ENCODE measurements around the gene CFAP74.

CFAP74 gene

GRCh38 chr1:1997576-1997975 is 6.0 kb downstream of the CFAP74 start:
- Histone ChIP-seq H2BK15ac (replicated peaks; ENCODE audit: low read depth) (no peak overlapping the region), H3K79me1 (ENCODE audit: low read length) (no peaks in the 10 kb centered on the region)
- WGBS (ENCODE audit: extremely low coverage, insufficient coverage, low lambda C conversion rate), result no CpG with 5 or more reads among the region's 6 CpGs

DNA sequence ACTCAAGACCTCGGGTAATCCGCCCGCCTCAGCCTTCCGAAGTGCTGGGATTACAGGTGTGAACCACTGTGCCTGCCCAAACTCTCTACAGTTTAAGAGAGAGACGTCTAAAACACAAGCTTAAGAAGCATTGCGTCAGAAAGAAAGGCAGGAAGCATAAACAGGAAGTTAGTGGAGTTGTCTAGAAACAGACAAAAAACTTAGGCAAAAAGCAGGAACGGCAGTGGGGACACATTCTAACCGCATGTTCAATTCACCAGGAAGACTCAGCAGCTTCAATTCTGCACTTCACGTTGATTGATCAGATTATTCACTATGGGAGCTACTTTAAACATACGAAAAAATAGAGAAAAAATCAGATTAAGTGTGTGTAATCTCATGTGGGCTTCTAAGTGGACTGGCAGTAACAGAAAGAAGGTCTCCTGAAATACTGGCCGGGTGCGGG is 7.4 kb downstream of the CFAP74 start:
- no peak overlapping the region for H2AK5ac ChIP-seq (ENCODE audit: low read length)

More at GRCh38 chr1:1997576-1997975, 6.0 kb downstream of the CFAP74 start:
- H4K8ac ChIP-seq (ENCODE audit: low read depth, low read length), result no peak overlapping the region
- no peaks in the 10 kb centered on the region for H3K27me3 ChIP-seq (ENCODE audit: insufficient read depth, low read length, poor library complexity)
- H3K4me1 ChIP-seq (ENCODE audit: control insufficient read depth, low read depth, low read length), result no peaks in the 10 kb centered on the region
- no peak overlapping the region for H4K5ac ChIP-seq (ENCODE audit: low read length)
- no peak overlapping the region for H3K56ac ChIP-seq (ENCODE audit: low read length)
- no peak overlapping the region for H2BK5ac ChIP-seq (ENCODE audit: low read length)
- no peaks in the 10 kb centered on the region for H3K79me2 ChIP-seq (ENCODE audit: control insufficient read depth, insufficient read depth, low read length)
- H3K9ac ChIP-seq (ENCODE audit: low read length), result no peak overlapping the region
- H3K18ac ChIP-seq (ENCODE audit: low read length), result no peak overlapping the region
- H3K27ac ChIP-seq (ENCODE audit: low read depth, low read length), result no peak overlapping the region
- H3K4me2 ChIP-seq (ENCODE audit: low read length), result no peak overlapping the region
- no peak overlapping the region for H3K4me3 ChIP-seq (ENCODE audit: low read length)
- no peak overlapping the region for H3K4ac ChIP-seq (ENCODE audit: low read depth, low read length)
- no peaks in the 10 kb centered on the region for H3K36me3 ChIP-seq (ENCODE audit: control insufficient read depth, insufficient read depth, low read length)
- H2BK120ac ChIP-seq (ENCODE audit: low read depth, low read length), result no peak overlapping the region
- H2AK5ac ChIP-seq (ENCODE audit: low read length), result no peak overlapping the region
- DNase-seq, result no peak
- H3K23ac ChIP-seq (ENCODE audit: low read length), result no peak overlapping the region

GRCh38 chr1:1994536-1994935 is 9.1 kb downstream of the CFAP74 start:
- H3K27me3 ChIP-seq (ENCODE audit: insufficient read depth, low read length, poor library complexity), result no peaks in the 10 kb centered on the region
- no peak overlapping the region for H4K8ac ChIP-seq (ENCODE audit: low read depth, low read length)
- H3K23ac ChIP-seq (ENCODE audit: low read length), result peak overlapping the region; percentile 29
- no peak overlapping the region for H3K56ac ChIP-seq (ENCODE audit: low read length)
- no peaks in the 10 kb centered on the region for H3K4me1 ChIP-seq (ENCODE audit: control insufficient read depth, low read depth, low read length)
- H4K5ac ChIP-seq (ENCODE audit: low read length), result no peak overlapping the region
- no peaks in the 10 kb centered on the region for H3K79me2 ChIP-seq (ENCODE audit: control insufficient read depth, insufficient read depth, low read length)
- no peak overlapping the region for H3K4me2 ChIP-seq (ENCODE audit: low read length)
- no peak overlapping the region for H2BK15ac ChIP-seq (replicated peaks; ENCODE audit: low read depth)
- no peak overlapping the region for H3K4me3 ChIP-seq (ENCODE audit: low read length)
- H3K4ac ChIP-seq (ENCODE audit: low read depth, low read length), result no peak overlapping the region
- no peak for DNase-seq
- no peak overlapping the region for H3K18ac ChIP-seq (ENCODE audit: low read length)
- no peaks in the 10 kb centered on the region for H3K79me1 ChIP-seq (ENCODE audit: low read length)
- no peak overlapping the region for H2AK5ac ChIP-seq (ENCODE audit: low read length)
- no peak overlapping the region for H3K27ac ChIP-seq (ENCODE audit: low read depth, low read length)
- H2BK5ac ChIP-seq (ENCODE audit: low read length), result no peak overlapping the region
- H3K9ac ChIP-seq (ENCODE audit: low read length), result no peak overlapping the region
- H3K36me3 ChIP-seq (ENCODE audit: control insufficient read depth, insufficient read depth, low read length), result no peaks in the 10 kb centered on the region
- no CpG with 5 or more reads among the region's 8 CpGs for WGBS (ENCODE audit: extremely low coverage, insufficient coverage, low lambda C conversion rate)
- no peak overlapping the region for H2BK120ac ChIP-seq (ENCODE audit: low read depth, low read length)

More for the DNA sequence above, 7.4 kb downstream of the CFAP74 start:
- H3K79me1 ChIP-seq (ENCODE audit: low read length), result no peaks in the 10 kb centered on the region
- no peak overlapping the region for H3K4me3 ChIP-seq (ENCODE audit: low read length)
- no peak overlapping the region for H3K4me2 ChIP-seq (ENCODE audit: low read length)
- H3K36me3 ChIP-seq (ENCODE audit: control insufficient read depth, insufficient read depth, low read length), result no peaks in the 10 kb centered on the region
- H3K9ac ChIP-seq (ENCODE audit: low read length), result no peak overlapping the region
- H3K27ac ChIP-seq (ENCODE audit: low read depth, low read length), result no peak overlapping the region
- H3K4me1 ChIP-seq (ENCODE audit: control insufficient read depth, low read depth, low read length), result no peaks in the 10 kb centered on the region
- no peak overlapping the region for H3K18ac ChIP-seq (ENCODE audit: low read length)
- no peak overlapping the region for H4K5ac ChIP-seq (ENCODE audit: low read length)
- H2BK120ac ChIP-seq (ENCODE audit: low read depth, low read length), result no peak overlapping the region
- no peak overlapping the region for H3K4ac ChIP-seq (ENCODE audit: low read depth, low read length)
- DNase-seq, result no peak
- H3K56ac ChIP-seq (ENCODE audit: low read length), result no peak overlapping the region
- H2BK15ac ChIP-seq (replicated peaks; ENCODE audit: low read depth), result no peak overlapping the region
- no peaks in the 10 kb centered on the region for H3K27me3 ChIP-seq (ENCODE audit: insufficient read depth, low read length, poor library complexity)
- H2BK5ac ChIP-seq (ENCODE audit: low read length), result no peak overlapping the region
- no CpG with 5 or more reads among the region's 12 CpGs for WGBS (ENCODE audit: extremely low coverage, insufficient coverage, low lambda C conversion rate)
- no peak overlapping the region for H3K23ac ChIP-seq (ENCODE audit: low read length)
- no peaks in the 10 kb centered on the region for H3K79me2 ChIP-seq (ENCODE audit: control insufficient read depth, insufficient read depth, low read length)
- no peak overlapping the region for H4K8ac ChIP-seq (ENCODE audit: low read depth, low read length)

- H3K4me2 ChIP-seq (ENCODE audit: low read length), result no peak overlapping the region
- no peak overlapping the region for H3K56ac ChIP-seq (ENCODE audit: low read length)
- H3K27ac ChIP-seq (ENCODE audit: low read depth, low read length), result no peak overlapping the region
- H3K4me1 ChIP-seq (ENCODE audit: control insufficient read depth, low read depth, low read length), result no peaks in the 10 kb centered on the region
- no peak overlapping the region for H2BK15ac ChIP-seq (replicated peaks; ENCODE audit: low read depth)
- no peaks in the 10 kb centered on the region for H3K79me2 ChIP-seq (ENCODE audit: control insufficient read depth, insufficient read depth, low read length)
- no peak overlapping the region for H4K8ac ChIP-seq (ENCODE audit: low read depth, low read length)
- H3K9ac ChIP-seq (ENCODE audit: low read length), result no peak overlapping the region
- H3K18ac ChIP-seq (ENCODE audit: low read length), result no peak overlapping the region
- H2AK5ac ChIP-seq (ENCODE audit: low read length), result no peak overlapping the region
- no CpG with 5 or more reads among the region's 10 CpGs for WGBS (ENCODE audit: extremely low coverage, insufficient coverage, low lambda C conversion rate)
- H3K27me3 ChIP-seq (ENCODE audit: insufficient read depth, low read length, poor library complexity), result no peaks in the 10 kb centered on the region
- no peaks in the 10 kb centered on the region for H3K36me3 ChIP-seq (ENCODE audit: control insufficient read depth, insufficient read depth, low read length)
- H2BK120ac ChIP-seq (ENCODE audit: low read depth, low read length), result no peak overlapping the region
- H3K23ac ChIP-seq (ENCODE audit: low read length), result no peak overlapping the region
- no peak for DNase-seq
- H3K79me1 ChIP-seq (ENCODE audit: low read length), result no peaks in the 10 kb centered on the region
- H3K4ac ChIP-seq (ENCODE audit: low read depth, low read length), result no peak overlapping the region
- no peak overlapping the region for H4K5ac ChIP-seq (ENCODE audit: low read length)
- H3K4me3 ChIP-seq (ENCODE audit: low read length), result no peak overlapping the region
- H2BK5ac ChIP-seq (ENCODE audit: low read length), result no peak overlapping the region
These were observed 13.4 kb downstream of the CFAP74 start for GRCh38 chr1:1990222-1990621.

DNA sequence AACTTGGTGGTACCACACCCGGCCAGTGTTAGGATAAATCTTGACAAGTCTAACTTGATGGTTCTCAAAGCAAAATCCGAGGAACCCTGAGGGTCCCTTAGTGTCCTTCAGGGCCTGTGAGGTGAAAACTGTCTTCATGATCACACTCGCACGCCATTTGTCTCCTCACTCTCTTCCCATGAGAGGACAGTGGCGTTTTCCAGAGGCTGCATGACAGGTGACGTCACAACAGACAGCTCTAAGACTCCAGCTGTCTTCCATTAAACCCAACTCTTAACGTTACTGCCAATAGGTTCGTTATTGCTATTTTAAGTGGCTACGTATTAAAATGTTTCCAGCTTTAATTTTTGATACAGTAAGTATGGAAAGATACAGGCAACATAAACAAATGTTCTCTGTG is 13.8 kb downstream of the CFAP74 start:
- H3K4me2 ChIP-seq (ENCODE audit: low read length), result no peak overlapping the region
- no peak overlapping the region for H3K56ac ChIP-seq (ENCODE audit: low read length)
- no peak for DNase-seq
- H3K23ac ChIP-seq (ENCODE audit: low read length), result no peak overlapping the region
- no peak overlapping the region for H3K4me3 ChIP-seq (ENCODE audit: low read length)
- H3K9ac ChIP-seq (ENCODE audit: low read length), result no peak overlapping the region
- no peaks in the 10 kb centered on the region for H3K79me1 ChIP-seq (ENCODE audit: low read length)
- no CpG with 5 or more reads among the region's 9 CpGs for WGBS (ENCODE audit: extremely low coverage, insufficient coverage, low lambda C conversion rate)
- H3K4me1 ChIP-seq (ENCODE audit: control insufficient read depth, low read depth, low read length), result no peaks in the 10 kb centered on the region
- H3K79me2 ChIP-seq (ENCODE audit: control insufficient read depth, insufficient read depth, low read length), result no peaks in the 10 kb centered on the region
- H3K27me3 ChIP-seq (ENCODE audit: insufficient read depth, low read length, poor library complexity), result no peaks in the 10 kb centered on the region
- H3K18ac ChIP-seq (ENCODE audit: low read length), result no peak overlapping the region
- H4K8ac ChIP-seq (ENCODE audit: low read depth, low read length), result no peak overlapping the region
- no peak overlapping the region for H2BK15ac ChIP-seq (replicated peaks; ENCODE audit: low read depth)
- no peak overlapping the region for H3K27ac ChIP-seq (ENCODE audit: low read depth, low read length)
- no peak overlapping the region for H2BK120ac ChIP-seq (ENCODE audit: low read depth, low read length)
- no peak overlapping the region for H2AK5ac ChIP-seq (ENCODE audit: low read length)
- H3K36me3 ChIP-seq (ENCODE audit: control insufficient read depth, insufficient read depth, low read length), result no peaks in the 10 kb centered on the region
- no peak overlapping the region for H4K5ac ChIP-seq (ENCODE audit: low read length)
- no peak overlapping the region for H2BK5ac ChIP-seq (ENCODE audit: low read length)
- H3K4ac ChIP-seq (ENCODE audit: low read depth, low read length), result no peak overlapping the region

DNA sequence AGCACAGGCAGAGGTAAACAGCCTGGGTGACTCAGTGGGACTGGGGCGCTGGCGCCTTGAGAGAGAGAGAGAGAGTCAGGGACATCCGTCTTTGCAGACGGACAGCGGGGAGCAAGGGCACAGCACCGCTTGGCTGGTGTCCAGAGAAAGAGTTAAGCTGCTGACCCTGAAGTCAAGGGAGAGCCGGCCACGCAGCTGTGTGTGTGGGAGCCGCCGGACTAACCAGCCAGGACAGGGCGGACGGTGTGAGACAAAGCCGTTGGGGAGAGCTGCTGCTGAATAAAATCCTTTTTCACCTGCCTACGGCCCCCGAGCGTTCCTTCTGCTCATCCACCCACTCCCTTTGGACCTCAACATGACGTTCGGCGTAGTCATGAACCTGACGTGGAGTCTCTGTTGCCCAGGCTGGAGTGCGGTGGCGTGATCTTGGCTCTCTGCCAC is 14.5 kb downstream of the CFAP74 start:
- H3K4me2 ChIP-seq (ENCODE audit: low read length), result no peak overlapping the region
- no peaks in the 10 kb centered on the region for H3K79me1 ChIP-seq (ENCODE audit: low read length)
- H3K27me3 ChIP-seq (ENCODE audit: insufficient read depth, low read length, poor library complexity), result no peaks in the 10 kb centered on the region
- H3K27ac ChIP-seq (ENCODE audit: low read depth, low read length), result no peak overlapping the region
- H3K79me2 ChIP-seq (ENCODE audit: control insufficient read depth, insufficient read depth, low read length), result no peaks in the 10 kb centered on the region
- no peak overlapping the region for H2BK5ac ChIP-seq (ENCODE audit: low read length)
- no CpG with 5 or more reads among the region's 22 CpGs for WGBS (ENCODE audit: extremely low coverage, insufficient coverage, low lambda C conversion rate)
- H3K9ac ChIP-seq (ENCODE audit: low read length), result no peak overlapping the region
- no peak overlapping the region for H3K18ac ChIP-seq (ENCODE audit: low read length)
- no peak overlapping the region for H2AK5ac ChIP-seq (ENCODE audit: low read length)
- H4K5ac ChIP-seq (ENCODE audit: low read length), result no peak overlapping the region
- H3K36me3 ChIP-seq (ENCODE audit: control insufficient read depth, insufficient read depth, low read length), result no peaks in the 10 kb centered on the region
- H2BK120ac ChIP-seq (ENCODE audit: low read depth, low read length), result no peak overlapping the region
- H2BK15ac ChIP-seq (replicated peaks; ENCODE audit: low read depth), result no peak overlapping the region
- H4K8ac ChIP-seq (ENCODE audit: low read depth, low read length), result no peak overlapping the region
- no peaks in the 10 kb centered on the region for H3K4me1 ChIP-seq (ENCODE audit: control insufficient read depth, low read depth, low read length)
- no peak for DNase-seq
- H3K23ac ChIP-seq (ENCODE audit: low read length), result no peak overlapping the region
- no peak overlapping the region for H3K4ac ChIP-seq (ENCODE audit: low read depth, low read length)
- no peak overlapping the region for H3K4me3 ChIP-seq (ENCODE audit: low read length)
- no peak overlapping the region for H3K56ac ChIP-seq (ENCODE audit: low read length)
